ENCODE results near the gene BAZ2B. TPM values are rescaled to one million over a fixed set of nuclear protein-coding genes. Genes with fewer than 3 reads are reported as not detected.

Gene BAZ2B
- polyA plus RNA-seq, 1 donor = 52.9 TPM

- no peak for DNase-seq
- H3K4me3 ChIP-seq (ENCODE audit: low read length) = no peak overlapping the region
These were observed 108.2 kb downstream of the BAZ2B start for GRCh38 chr2:159508140-159508539.

GRCh38 chr2:159506764-159507440, 109.4 kb downstream of the BAZ2B start:
- H3K4me3 ChIP-seq (ENCODE audit: low read length) = no peak overlapping the region
- WGBS (ENCODE audit: insufficient coverage, low lambda C conversion rate) = 40% methylated on average over 2 of the region's 2 CpGs
- no peaks in the 10 kb centered on the region for H3K9me3 ChIP-seq (ENCODE audit: control insufficient read depth, low read depth, low read length)
- peaks cover 13% of the 10 kb centered on the region for H3K4me1 ChIP-seq (ENCODE audit: control insufficient read depth, insufficient read depth, low read length)
- H3K27ac ChIP-seq (ENCODE audit: low read length) = peak overlapping the region; percentile 78
- DNase-seq = peak; percentile 60 to 83
- H3K36me3 ChIP-seq (ENCODE audit: control insufficient read depth, insufficient read depth, low read length) = no peaks in the 10 kb centered on the region
- H3K27me3 ChIP-seq (ENCODE audit: control insufficient read depth, insufficient read depth, low read length) = no peaks in the 10 kb centered on the region

More at GRCh38 chr2:159508140-159508539, 108.2 kb downstream of the BAZ2B start:
- Histone ChIP-seq H3K9me3 (ENCODE audit: control insufficient read depth, low read depth, low read length) (no peaks in the 10 kb centered on the region), H3K27me3 (ENCODE audit: control insufficient read depth, insufficient read depth, low read length) (no peaks in the 10 kb centered on the region), H3K4me1 (ENCODE audit: control insufficient read depth, insufficient read depth, low read length) (peaks cover 16% of the 10 kb centered on the region), H3K36me3 (ENCODE audit: control insufficient read depth, insufficient read depth, low read length) (no peaks in the 10 kb centered on the region), H3K27ac (ENCODE audit: low read length) (no peak overlapping the region)
- WGBS (ENCODE audit: insufficient coverage, low lambda C conversion rate) = 91% methylated on average over 1 of the region's 2 CpGs

- H3K27ac ChIP-seq (ENCODE audit: low read length) = peak overlapping the region; percentile 78
- no peaks in the 10 kb centered on the region for H3K9me3 ChIP-seq (ENCODE audit: control insufficient read depth, low read depth, low read length)
- no peaks in the 10 kb centered on the region for H3K27me3 ChIP-seq (ENCODE audit: control insufficient read depth, insufficient read depth, low read length)
- H3K4me1 ChIP-seq (ENCODE audit: control insufficient read depth, insufficient read depth, low read length) = peaks cover 13% of the 10 kb centered on the region
- H3K36me3 ChIP-seq (ENCODE audit: control insufficient read depth, insufficient read depth, low read length) = no peaks in the 10 kb centered on the region
- DNase-seq = peak in 1 of 2 donors; percentile 61
- H3K4me3 ChIP-seq (ENCODE audit: low read length) = no peak overlapping the region
- WGBS (ENCODE audit: insufficient coverage, low lambda C conversion rate) = no CpG with 5 or more reads among the region's 3 CpGs
These were observed 110.1 kb downstream of the BAZ2B start for GRCh38 chr2:159506202-159506601.

GRCh38 chr2:159505196-159505595, 111.2 kb downstream of the BAZ2B start:
- Histone ChIP-seq H3K27ac (ENCODE audit: low read length) (peak overlapping the region; percentile 78), H3K27me3 (ENCODE audit: control insufficient read depth, insufficient read depth, low read length) (no peaks in the 10 kb centered on the region), H3K36me3 (ENCODE audit: control insufficient read depth, insufficient read depth, low read length) (peaks cover 3% of the 10 kb centered on the region), H3K4me1 (ENCODE audit: control insufficient read depth, insufficient read depth, low read length) (peaks cover 13% of the 10 kb centered on the region), H3K4me3 (ENCODE audit: low read length) (no peak overlapping the region), H3K9me3 (ENCODE audit: control insufficient read depth, low read depth, low read length) (peaks cover 5% of the 10 kb centered on the region)
- WGBS (ENCODE audit: insufficient coverage, low lambda C conversion rate) = 100% methylated on average over 1 of the region's 1 CpG
- no peak for DNase-seq

GRCh38 chr2:159501743-159502142, 114.6 kb downstream of the BAZ2B start:
- no peak for DNase-seq
- peaks cover 9% of the 10 kb centered on the region for H3K4me1 ChIP-seq (ENCODE audit: control insufficient read depth, insufficient read depth, low read length)
- no peak overlapping the region for H3K27ac ChIP-seq (ENCODE audit: low read length)
- H3K4me3 ChIP-seq (ENCODE audit: low read length) = no peak overlapping the region
- no peaks in the 10 kb centered on the region for H3K27me3 ChIP-seq (ENCODE audit: control insufficient read depth, insufficient read depth, low read length)
- H3K36me3 ChIP-seq (ENCODE audit: control insufficient read depth, insufficient read depth, low read length) = peaks cover 5% of the 10 kb centered on the region
- H3K9me3 ChIP-seq (ENCODE audit: control insufficient read depth, low read depth, low read length) = peaks cover 6% of the 10 kb centered on the region
- 100% methylated on average over 1 of the region's 1 CpG for WGBS (ENCODE audit: insufficient coverage, low lambda C conversion rate)

GRCh38 chr2:159497847-159498246, 118.5 kb downstream of the BAZ2B start:
- WGBS (ENCODE audit: insufficient coverage, low lambda C conversion rate) = 88% methylated on average over 1 of the region's 2 CpGs
- Histone ChIP-seq H3K27me3 (ENCODE audit: control insufficient read depth, insufficient read depth, low read length) (no peaks in the 10 kb centered on the region), H3K36me3 (ENCODE audit: control insufficient read depth, insufficient read depth, low read length) (peaks cover 5% of the 10 kb centered on the region), H3K9me3 (ENCODE audit: control insufficient read depth, low read depth, low read length) (peaks cover 6% of the 10 kb centered on the region), H3K4me3 (ENCODE audit: low read length) (no peak overlapping the region), H3K4me1 (ENCODE audit: control insufficient read depth, insufficient read depth, low read length) (no peaks in the 10 kb centered on the region), H3K27ac (ENCODE audit: low read length) (no peak overlapping the region)
- peak in 1 of 2 donors; percentile 15 for DNase-seq

GRCh38 chr2:159497256-159497655, 119.1 kb downstream of the BAZ2B start:
- no peaks in the 10 kb centered on the region for H3K4me1 ChIP-seq (ENCODE audit: control insufficient read depth, insufficient read depth, low read length)
- peaks cover 6% of the 10 kb centered on the region for H3K9me3 ChIP-seq (ENCODE audit: control insufficient read depth, low read depth, low read length)
- H3K4me3 ChIP-seq (ENCODE audit: low read length) = no peak overlapping the region
- no peak overlapping the region for H3K27ac ChIP-seq (ENCODE audit: low read length)
- H3K27me3 ChIP-seq (ENCODE audit: control insufficient read depth, insufficient read depth, low read length) = no peaks in the 10 kb centered on the region
- peaks cover 5% of the 10 kb centered on the region for H3K36me3 ChIP-seq (ENCODE audit: control insufficient read depth, insufficient read depth, low read length)
- peak; percentile 9 to 46 for DNase-seq

GRCh38 chr2:159489476-159489875, 126.9 kb downstream of the BAZ2B start:
- no peak overlapping the region for H3K27ac ChIP-seq (ENCODE audit: low read length)
- DNase-seq = no peak
- H3K4me3 ChIP-seq (ENCODE audit: low read length) = no peak overlapping the region
- H3K27me3 ChIP-seq (ENCODE audit: control insufficient read depth, insufficient read depth, low read length) = no peaks in the 10 kb centered on the region
- H3K4me1 ChIP-seq (ENCODE audit: control insufficient read depth, insufficient read depth, low read length) = no peaks in the 10 kb centered on the region
- WGBS (ENCODE audit: insufficient coverage, low lambda C conversion rate) = no CpG with 5 or more reads among the region's 2 CpGs
- H3K36me3 ChIP-seq (ENCODE audit: control insufficient read depth, insufficient read depth, low read length) = no peaks in the 10 kb centered on the region
- no peaks in the 10 kb centered on the region for H3K9me3 ChIP-seq (ENCODE audit: control insufficient read depth, low read depth, low read length)

GRCh38 chr2:159484532-159484931, 131.8 kb downstream of the BAZ2B start:
- H3K27me3 ChIP-seq (ENCODE audit: control insufficient read depth, insufficient read depth, low read length) = no peaks in the 10 kb centered on the region
- WGBS (ENCODE audit: insufficient coverage, low lambda C conversion rate) = no CpG with 5 or more reads among the region's 2 CpGs
- H3K4me3 ChIP-seq (ENCODE audit: low read length) = no peak overlapping the region
- peak in 1 of 2 donors; percentile 28 for DNase-seq
- H3K36me3 ChIP-seq (ENCODE audit: control insufficient read depth, insufficient read depth, low read length) = no peaks in the 10 kb centered on the region
- no peaks in the 10 kb centered on the region for H3K4me1 ChIP-seq (ENCODE audit: control insufficient read depth, insufficient read depth, low read length)
- H3K27ac ChIP-seq (ENCODE audit: low read length) = no peak overlapping the region
- H3K9me3 ChIP-seq (ENCODE audit: control insufficient read depth, low read depth, low read length) = no peaks in the 10 kb centered on the region

GRCh38 chr2:159476329-159476728, 140.0 kb downstream of the BAZ2B start:
- H3K4me3 ChIP-seq (ENCODE audit: low read length) = no peak overlapping the region
- no peaks in the 10 kb centered on the region for H3K9me3 ChIP-seq (ENCODE audit: control insufficient read depth, low read depth, low read length)
- WGBS (ENCODE audit: insufficient coverage, low lambda C conversion rate) = no CpG with 5 or more reads among the region's 2 CpGs

GRCh38 chr2:159475793-159476192, 140.6 kb downstream of the BAZ2B start:
- no CpG with 5 or more reads among the region's 4 CpGs for WGBS (ENCODE audit: insufficient coverage, low lambda C conversion rate)
- DNase-seq = no peak
- H3K27me3 ChIP-seq (ENCODE audit: control insufficient read depth, insufficient read depth, low read length) = no peaks in the 10 kb centered on the region
- no peaks in the 10 kb centered on the region for H3K4me1 ChIP-seq (ENCODE audit: control insufficient read depth, insufficient read depth, low read length)
- peaks cover 25% of the 10 kb centered on the region for H3K36me3 ChIP-seq (ENCODE audit: control insufficient read depth, insufficient read depth, low read length)
- H3K27ac ChIP-seq (ENCODE audit: low read length) = no peak overlapping the region
- no peaks in the 10 kb centered on the region for H3K9me3 ChIP-seq (ENCODE audit: control insufficient read depth, low read depth, low read length)
- no peak overlapping the region for H3K4me3 ChIP-seq (ENCODE audit: low read length)

More at GRCh38 chr2:159476329-159476728, 140.0 kb downstream of the BAZ2B start:
- no peaks in the 10 kb centered on the region for H3K27me3 ChIP-seq (ENCODE audit: control insufficient read depth, insufficient read depth, low read length)
- peaks cover 25% of the 10 kb centered on the region for H3K36me3 ChIP-seq (ENCODE audit: control insufficient read depth, insufficient read depth, low read length)
- no peaks in the 10 kb centered on the region for H3K4me1 ChIP-seq (ENCODE audit: control insufficient read depth, insufficient read depth, low read length)
- DNase-seq = no peak
- no peak overlapping the region for H3K27ac ChIP-seq (ENCODE audit: low read length)
